HTR-8/SVneo (cell line): ENCODE measurements around the gene MACC1.
"Not testable (repeated sequence)": the region's sequence is repeated elsewhere in the genome, so short reads cannot be mapped to it uniquely, and the experiment has no call there.

Experiments
- DNase-seq: peaks from one replicate; pipeline ENCODE4 v3.0.0; 2011; ENCODE audit warnings: low spot score, mixed read lengths; ENCODE audit not compliant: insufficient read length
- FAIRE-seq: peaks from 2 replicates; lab custom pipeline; 2011; peaks lifted over from hg19 to GRCh38; lab: Jason Lieb, UNC

MACC1 gene

GRCh38 chr7:20213378-20213777 is 3.8 kb downstream of the MACC1 start:
- DNase-seq (no peak), FAIRE-seq (no peak)

GRCh38 chr7:20211376-20211775 is 5.8 kb downstream of the MACC1 start:
- DNase-seq, result no peak
- FAIRE-seq, result no peak

GRCh38 chr7:20208651-20209307 is 8.4 kb downstream of the MACC1 start:
- no peak for DNase-seq
- FAIRE-seq, result no peak

- not testable (repeated sequence) for FAIRE-seq, DNase-seq
Observed at GRCh38 chr7:20207811-20208210, 9.4 kb downstream of the MACC1 start.

GRCh38 chr7:20206104-20206896 is 10.9 kb downstream of the MACC1 start:
- DNase-seq (no peak), FAIRE-seq (no peak)

- DNase-seq (no peak), FAIRE-seq (no peak)
Observed at GRCh38 chr7:20203316-20203715, 13.9 kb downstream of the MACC1 start.

GRCh38 chr7:20201380-20201779 is 15.8 kb downstream of the MACC1 start:
- no peak for FAIRE-seq

GRCh38 chr7:20200971-20201370 is 16.2 kb downstream of the MACC1 start:
- DNase-seq (no peak), FAIRE-seq (no peak)

More at GRCh38 chr7:20201380-20201779, 15.8 kb downstream of the MACC1 start:
- no peak for DNase-seq

GRCh38 chr7:20200361-20200760 is 16.8 kb downstream of the MACC1 start:
- no peak for FAIRE-seq
- no peak for DNase-seq

- peak; percentile 78 for FAIRE-seq
- DNase-seq, result peak; percentile 46
Observed at GRCh38 chr7:20199015-20199737, 18.0 kb downstream of the MACC1 start.

- FAIRE-seq, result no peak
- DNase-seq, result no peak
Observed at GRCh38 chr7:20198260-20198659, 18.9 kb downstream of the MACC1 start.

- no peak for FAIRE-seq
Observed at GRCh38 chr7:20197837-20198236, 19.3 kb downstream of the MACC1 start.

GRCh38 chr7:20197125-20197748 is 19.9 kb downstream of the MACC1 start:
- FAIRE-seq (no peak), DNase-seq (no peak)

More at GRCh38 chr7:20197837-20198236, 19.3 kb downstream of the MACC1 start:
- no peak for DNase-seq

- FAIRE-seq (no peak), DNase-seq (no peak)
Observed at GRCh38 chr7:20194343-20194995, 22.7 kb downstream of the MACC1 start.

GRCh38 chr7:20193873-20194272 is 23.3 kb downstream of the MACC1 start:
- FAIRE-seq, result no peak
- DNase-seq, result no peak

- FAIRE-seq, result no peak
- DNase-seq, result no peak
Observed at GRCh38 chr7:20193242-20193777, 23.9 kb downstream of the MACC1 start.

- FAIRE-seq (no peak), DNase-seq (no peak)
Observed at GRCh38 chr7:20191391-20191869, 25.8 kb downstream of the MACC1 start.

GRCh38 chr7:20190560-20191390 is 26.4 kb downstream of the MACC1 start:
- DNase-seq, result no peak
- no peak for FAIRE-seq

GRCh38 chr7:20189852-20190251 is 27.3 kb downstream of the MACC1 start:
- no peak for FAIRE-seq
- DNase-seq, result no peak
